ENCODE results near the gene C1orf232. TPM values are rescaled to one million over a fixed set of nuclear protein-coding genes. Genes with fewer than 3 reads are reported as not detected.

The C1orf232 gene
- total RNA-seq, 1 experiment from 2014 or later = not detected

DNA sequence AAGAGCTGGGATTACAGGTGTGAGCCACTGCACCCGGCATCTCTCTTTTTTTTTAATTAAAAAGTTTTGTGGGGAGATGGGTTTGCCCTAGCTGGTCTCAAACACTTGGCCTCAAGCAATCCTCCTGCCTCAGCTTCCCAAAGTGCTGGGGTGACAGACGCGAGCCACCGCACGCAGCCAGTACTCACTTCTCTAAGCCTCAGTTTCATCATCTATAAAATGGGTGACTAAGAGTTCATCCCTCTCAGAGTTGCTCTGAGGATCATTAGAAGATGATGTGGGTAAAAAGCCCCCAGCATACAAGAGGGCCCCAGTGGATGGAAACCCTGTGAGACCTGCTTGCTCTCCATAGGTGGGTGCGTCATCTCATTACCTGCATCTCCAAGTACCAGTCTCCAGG, 19.1 kb upstream of the C1orf232 start:
- H3K4me2 ChIP-seq (ENCODE audit: low read length) = no peak overlapping the region
- no peaks in the 10 kb centered on the region for H3K9me3 ChIP-seq (ENCODE audit: control insufficient read depth in 1 of 2, insufficient read depth in 1 of 2, low read depth in 1 of 2, low read length in 2 of 2)
- no peak overlapping the region for H3K9ac ChIP-seq (ENCODE audit: low read length)
- no TSS peak for BruUV-seq (replicated peaks)
- DNase-seq (ENCODE audit: low read depth, low spot score) (no peak), ATAC-seq (no peak)
- ChIA-PET CTCF (no interaction called here), POLR2A (interaction anchor here (2.1 kb wide), 1 partner anchor 10 kb away, joined by 6 read pairs; the partner anchor contains the start of gene CNKSR1), RAD21 (ENCODE audit: low non-redundant PET in 1 of 2, low total read pairs in 2 of 2, uncharacterized antibody in 2 of 2, unreplicated experiment in 2 of 2) (no interaction called here)
- no peaks in the 10 kb centered on the region for H4K20me1 ChIP-seq (ENCODE audit: insufficient read depth)
- no peaks in the 10 kb centered on the region for H3K79me2 ChIP-seq (ENCODE audit: insufficient read depth, low read length)
- intact Hi-C loops (cut with micrococcal nuclease) = no loop called here
- H3K27ac ChIP-seq (ENCODE audit: low read depth, low read length) = no peak overlapping the region
- no peaks in the 10 kb centered on the region for H3K4me1 ChIP-seq (ENCODE audit: control insufficient read depth in 1 of 2, insufficient read depth in 2 of 2, low read length in 2 of 2)
- no peaks in the 10 kb centered on the region for H3K9me2 ChIP-seq (ENCODE audit: insufficient read depth)
- H3K27me3 ChIP-seq (ENCODE audit: insufficient read depth, low read length) = no peaks in the 10 kb centered on the region
- H3K36me3 ChIP-seq (ENCODE audit: control insufficient read depth in 1 of 2, insufficient read depth in 2 of 2, low read length in 2 of 2) = no peaks in the 10 kb centered on the region; a peak in 1 of 4 replicates
- H2AFZ ChIP-seq (ENCODE audit: low read depth, low read length, poor library complexity, severe bottlenecking) = no peak overlapping the region
- TF ChIP-seq, protein P1, sequence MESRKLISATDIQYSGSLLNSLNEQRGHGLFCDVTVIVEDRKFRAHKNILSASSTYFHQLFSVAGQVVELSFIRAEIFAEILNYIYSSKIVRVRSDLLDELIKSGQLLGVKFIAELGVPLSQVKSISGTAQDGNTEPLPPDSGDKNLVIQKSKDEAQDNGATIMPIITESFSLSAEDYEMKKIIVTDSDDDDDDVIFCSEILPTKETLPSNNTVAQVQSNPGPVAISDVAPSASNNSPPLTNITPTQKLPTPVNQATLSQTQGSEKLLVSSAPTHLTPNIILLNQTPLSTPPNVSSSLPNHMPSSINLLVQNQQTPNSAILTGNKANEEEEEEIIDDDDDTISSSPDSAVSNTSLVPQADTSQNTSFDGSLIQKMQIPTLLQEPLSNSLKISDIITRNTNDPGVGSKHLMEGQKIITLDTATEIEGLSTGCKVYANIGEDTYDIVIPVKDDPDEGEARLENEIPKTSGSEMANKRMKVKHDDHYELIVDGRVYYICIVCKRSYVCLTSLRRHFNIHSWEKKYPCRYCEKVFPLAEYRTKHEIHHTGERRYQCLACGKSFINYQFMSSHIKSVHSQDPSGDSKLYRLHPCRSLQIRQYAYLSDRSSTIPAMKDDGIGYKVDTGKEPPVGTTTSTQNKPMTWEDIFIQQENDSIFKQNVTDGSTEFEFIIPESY (IDR thresholded peaks at IDR 0.05; ENCODE audit: extremely low read depth, insufficient replicate concordance, low read length) = no peak
- TF ChIP-seq EZH2 (IDR thresholded peaks at IDR 0.05) (no peak), SRF (IDR thresholded peaks at IDR 0.05; ENCODE audit: low read depth) (no peak), TCF7L2 (IDR thresholded peaks at IDR 0.05; ENCODE audit: borderline replicate concordance, extremely low read depth, insufficient read depth, insufficient read length) (no peak), ZFX (IDR thresholded peaks at IDR 0.05) (no peak), CEBPB (IDR thresholded peaks at IDR 0.05; ENCODE audit: low read depth) (no peak), FOSL1 (IDR thresholded peaks at IDR 0.05; ENCODE audit: low read depth) (no peak), ZNF274 (IDR thresholded peaks at IDR 0.05; ENCODE audit: low read depth, low read length) (no peak), EGR1 (IDR thresholded peaks at IDR 0.05; ENCODE audit: low read depth) (no peak), CBX3 (IDR thresholded peaks at IDR 0.05; ENCODE audit: low read depth) (no peak)
- TF ChIP-seq, protein P2, sequence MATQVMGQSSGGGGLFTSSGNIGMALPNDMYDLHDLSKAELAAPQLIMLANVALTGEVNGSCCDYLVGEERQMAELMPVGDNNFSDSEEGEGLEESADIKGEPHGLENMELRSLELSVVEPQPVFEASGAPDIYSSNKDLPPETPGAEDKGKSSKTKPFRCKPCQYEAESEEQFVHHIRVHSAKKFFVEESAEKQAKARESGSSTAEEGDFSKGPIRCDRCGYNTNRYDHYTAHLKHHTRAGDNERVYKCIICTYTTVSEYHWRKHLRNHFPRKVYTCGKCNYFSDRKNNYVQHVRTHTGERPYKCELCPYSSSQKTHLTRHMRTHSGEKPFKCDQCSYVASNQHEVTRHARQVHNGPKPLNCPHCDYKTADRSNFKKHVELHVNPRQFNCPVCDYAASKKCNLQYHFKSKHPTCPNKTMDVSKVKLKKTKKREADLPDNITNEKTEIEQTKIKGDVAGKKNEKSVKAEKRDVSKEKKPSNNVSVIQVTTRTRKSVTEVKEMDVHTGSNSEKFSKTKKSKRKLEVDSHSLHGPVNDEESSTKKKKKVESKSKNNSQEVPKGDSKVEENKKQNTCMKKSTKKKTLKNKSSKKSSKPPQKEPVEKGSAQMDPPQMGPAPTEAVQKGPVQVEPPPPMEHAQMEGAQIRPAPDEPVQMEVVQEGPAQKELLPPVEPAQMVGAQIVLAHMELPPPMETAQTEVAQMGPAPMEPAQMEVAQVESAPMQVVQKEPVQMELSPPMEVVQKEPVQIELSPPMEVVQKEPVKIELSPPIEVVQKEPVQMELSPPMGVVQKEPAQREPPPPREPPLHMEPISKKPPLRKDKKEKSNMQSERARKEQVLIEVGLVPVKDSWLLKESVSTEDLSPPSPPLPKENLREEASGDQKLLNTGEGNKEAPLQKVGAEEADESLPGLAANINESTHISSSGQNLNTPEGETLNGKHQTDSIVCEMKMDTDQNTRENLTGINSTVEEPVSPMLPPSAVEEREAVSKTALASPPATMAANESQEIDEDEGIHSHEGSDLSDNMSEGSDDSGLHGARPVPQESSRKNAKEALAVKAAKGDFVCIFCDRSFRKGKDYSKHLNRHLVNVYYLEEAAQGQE (IDR thresholded peaks at IDR 0.05; ENCODE audit: low read depth) = no peak
- TF ChIP-seq, protein P3, sequence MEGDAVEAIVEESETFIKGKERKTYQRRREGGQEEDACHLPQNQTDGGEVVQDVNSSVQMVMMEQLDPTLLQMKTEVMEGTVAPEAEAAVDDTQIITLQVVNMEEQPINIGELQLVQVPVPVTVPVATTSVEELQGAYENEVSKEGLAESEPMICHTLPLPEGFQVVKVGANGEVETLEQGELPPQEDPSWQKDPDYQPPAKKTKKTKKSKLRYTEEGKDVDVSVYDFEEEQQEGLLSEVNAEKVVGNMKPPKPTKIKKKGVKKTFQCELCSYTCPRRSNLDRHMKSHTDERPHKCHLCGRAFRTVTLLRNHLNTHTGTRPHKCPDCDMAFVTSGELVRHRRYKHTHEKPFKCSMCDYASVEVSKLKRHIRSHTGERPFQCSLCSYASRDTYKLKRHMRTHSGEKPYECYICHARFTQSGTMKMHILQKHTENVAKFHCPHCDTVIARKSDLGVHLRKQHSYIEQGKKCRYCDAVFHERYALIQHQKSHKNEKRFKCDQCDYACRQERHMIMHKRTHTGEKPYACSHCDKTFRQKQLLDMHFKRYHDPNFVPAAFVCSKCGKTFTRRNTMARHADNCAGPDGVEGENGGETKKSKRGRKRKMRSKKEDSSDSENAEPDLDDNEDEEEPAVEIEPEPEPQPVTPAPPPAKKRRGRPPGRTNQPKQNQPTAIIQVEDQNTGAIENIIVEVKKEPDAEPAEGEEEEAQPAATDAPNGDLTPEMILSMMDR (IDR thresholded peaks at IDR 0.05 in 2 of 3, conservative IDR thresholded peaks at IDR 0.05 in 1 of 3; ENCODE audit: borderline replicate concordance in 1 of 3, insufficient read depth in 1 of 3, low read depth in 2 of 3, low read length in 2 of 3) = no peak
- TF ChIP-seq, protein P4, sequence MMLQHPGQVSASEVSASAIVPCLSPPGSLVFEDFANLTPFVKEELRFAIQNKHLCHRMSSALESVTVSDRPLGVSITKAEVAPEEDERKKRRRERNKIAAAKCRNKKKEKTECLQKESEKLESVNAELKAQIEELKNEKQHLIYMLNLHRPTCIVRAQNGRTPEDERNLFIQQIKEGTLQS (IDR thresholded peaks at IDR 0.05) = no peak
- no peak overlapping the region for H3K4me3 ChIP-seq (replicated peaks in 1 of 2; ENCODE audit: low read depth in 1 of 2, low read length in 2 of 2)
